ENCODE data around the gene TRAP1.
A peak's percentile ranks its signal among the peaks of the same experiment; 100 is the strongest.

TRAP1 gene

DNA sequence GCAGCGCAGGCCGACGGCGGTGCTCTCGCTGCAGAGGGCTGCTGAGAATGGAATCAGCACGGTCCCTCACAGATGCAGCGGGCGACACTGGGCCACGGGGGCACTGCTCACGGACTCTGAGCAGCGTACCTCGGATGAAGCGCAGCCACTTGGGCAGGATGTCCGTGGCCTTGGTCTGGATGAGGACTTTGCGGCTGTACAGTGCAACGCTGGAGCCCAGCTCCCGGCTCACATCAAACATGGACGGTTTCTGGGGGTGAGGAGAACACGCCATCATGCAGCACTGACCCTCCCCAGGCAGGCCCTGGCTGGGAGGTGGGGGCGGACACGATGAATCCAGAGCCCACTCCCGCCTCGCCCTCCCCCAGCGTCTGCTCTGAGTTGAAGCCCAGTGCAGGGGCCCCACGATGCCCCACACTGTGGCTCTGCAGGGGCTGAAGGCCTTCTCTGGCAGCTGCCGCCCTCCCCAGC is 44.7 kb downstream of the TRAP1 start:
- TF ChIP-seq ZNF274 (IDR thresholded peaks at IDR 0.05; ENCODE audit: low read depth, low read length) (no peak), YY1 (IDR thresholded peaks at IDR 0.05; ENCODE audit: insufficient read depth, insufficient read length) (no peak), SUZ12 (IDR thresholded peaks at IDR 0.05; ENCODE audit: extremely low read depth, insufficient read depth, insufficient read length) (no peak)
- no peak for DNase-seq (ENCODE audit: low read depth, low spot score)
- H3K36me3 ChIP-seq (ENCODE audit: insufficient read depth, insufficient read length, low read length): peaks cover 84% of the 10 kb centered on the region

DNA sequence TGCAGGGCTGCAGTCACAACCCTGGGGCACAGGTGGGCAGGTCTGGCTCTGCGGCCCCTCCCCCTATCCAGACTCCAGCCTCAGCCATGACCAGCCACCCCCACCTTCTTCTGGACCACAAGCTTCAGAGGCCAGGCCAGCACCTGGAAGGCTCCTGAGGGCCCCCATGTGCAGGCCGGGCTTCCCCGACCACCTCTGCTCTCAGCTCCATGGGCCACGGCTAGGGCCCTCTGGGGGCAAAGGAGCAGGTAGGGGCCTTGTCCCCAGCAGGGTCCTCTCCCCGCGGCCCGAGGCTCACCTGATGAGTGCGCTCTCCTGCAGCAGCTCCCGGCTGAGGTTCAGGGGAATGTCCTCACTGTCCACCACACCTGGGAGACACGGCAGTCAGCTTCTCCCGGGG is 45.9 kb downstream of the TRAP1 start:
- Histone ChIP-seq H3K27me3 (ENCODE audit: insufficient read depth, insufficient read length) (no peaks in the 10 kb centered on the region), H3K9me3 (ENCODE audit: insufficient read depth, low read length) (no peaks in the 10 kb centered on the region), H3K9ac (ENCODE audit: insufficient read length, low read depth) (peak overlapping the region; percentile 45), H3K4me1 (ENCODE audit: insufficient read depth, insufficient read length) (peaks cover 6% of the 10 kb centered on the region), H3K36me3 (ENCODE audit: insufficient read depth, insufficient read length, low read length) (peaks cover 83% of the 10 kb centered on the region), H3K4me3 (ENCODE audit: insufficient read length, low read depth) (no peak overlapping the region)
- no peak for TF ChIP-seq SUZ12 (IDR thresholded peaks at IDR 0.05; ENCODE audit: extremely low read depth, insufficient read depth, insufficient read length)
- TF ChIP-seq YY1 (IDR thresholded peaks at IDR 0.05; ENCODE audit: insufficient read depth, insufficient read length): no peak
- no peak for TF ChIP-seq ZNF274 (IDR thresholded peaks at IDR 0.05; ENCODE audit: low read depth, low read length)
- DNase-seq (ENCODE audit: low read depth, low spot score): no peak

More for the DNA sequence above, 44.7 kb downstream of the TRAP1 start:
- H3K4me1 ChIP-seq (ENCODE audit: insufficient read depth, insufficient read length): peaks cover 6% of the 10 kb centered on the region
- H3K4me3 ChIP-seq (ENCODE audit: insufficient read length, low read depth): no peak overlapping the region
- no peaks in the 10 kb centered on the region for H3K9me3 ChIP-seq (ENCODE audit: insufficient read depth, low read length)
- H3K9ac ChIP-seq (ENCODE audit: insufficient read length, low read depth): no peak overlapping the region
- H3K27me3 ChIP-seq (ENCODE audit: insufficient read depth, insufficient read length): no peaks in the 10 kb centered on the region

DNA sequence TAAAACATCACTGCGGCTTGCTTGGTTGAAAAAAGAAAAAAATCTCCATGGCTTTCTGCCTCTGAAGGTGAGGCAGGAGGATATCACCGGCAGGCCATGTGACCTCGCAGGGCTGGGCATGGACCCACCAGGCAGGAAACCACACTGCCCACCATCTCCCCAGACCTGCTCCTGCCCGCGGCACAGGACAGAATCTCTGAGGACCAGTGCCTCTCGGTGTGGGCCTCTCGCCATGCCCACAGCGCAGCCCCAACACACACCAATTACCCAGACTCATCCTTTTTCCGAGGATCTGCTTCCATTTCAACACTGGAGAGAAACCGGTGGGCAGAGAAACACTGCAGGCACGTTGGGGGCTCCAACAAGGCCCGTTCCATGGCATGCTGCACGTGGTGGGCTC is 46.6 kb downstream of the TRAP1 start:
- Histone ChIP-seq H3K4me3 (ENCODE audit: insufficient read length, low read depth) (no peak overlapping the region), H3K4me1 (ENCODE audit: insufficient read depth, insufficient read length) (peaks cover 6% of the 10 kb centered on the region), H3K36me3 (ENCODE audit: insufficient read depth, insufficient read length, low read length) (peaks cover 82% of the 10 kb centered on the region), H3K27me3 (ENCODE audit: insufficient read depth, insufficient read length) (no peaks in the 10 kb centered on the region), H3K9ac (ENCODE audit: insufficient read length, low read depth) (no peak overlapping the region), H3K9me3 (ENCODE audit: insufficient read depth, low read length) (no peaks in the 10 kb centered on the region)
- TF ChIP-seq ZNF274 (IDR thresholded peaks at IDR 0.05; ENCODE audit: low read depth, low read length): no peak
- DNase-seq (ENCODE audit: low read depth, low spot score): no peak

DNA sequence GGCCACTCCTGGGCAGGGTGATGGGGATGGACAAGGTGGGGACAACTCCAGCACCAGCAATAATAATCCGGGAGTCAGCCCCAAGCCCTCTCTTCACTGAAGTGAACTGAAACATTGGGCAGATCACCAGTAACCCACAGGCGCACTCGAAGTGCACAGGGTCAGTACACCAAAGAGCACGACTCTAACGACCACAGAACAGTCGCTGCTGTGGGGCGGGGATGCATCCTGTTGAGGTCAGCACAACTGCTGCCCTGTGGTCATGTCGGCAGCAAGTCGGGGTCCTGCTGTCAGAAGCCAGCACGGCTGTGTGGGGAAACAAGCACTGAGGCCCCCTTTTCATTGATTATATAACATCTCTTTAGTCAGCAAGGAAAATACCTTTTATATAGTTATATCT is 48.2 kb downstream of the TRAP1 start:
- TF ChIP-seq SUZ12 (IDR thresholded peaks at IDR 0.05; ENCODE audit: extremely low read depth, insufficient read depth, insufficient read length) (no peak), ZNF274 (IDR thresholded peaks at IDR 0.05; ENCODE audit: low read depth, low read length) (no peak), YY1 (IDR thresholded peaks at IDR 0.05; ENCODE audit: insufficient read depth, insufficient read length) (no peak)
- Histone ChIP-seq H3K9me3 (ENCODE audit: insufficient read depth, low read length) (no peaks in the 10 kb centered on the region), H3K9ac (ENCODE audit: insufficient read length, low read depth) (no peak overlapping the region), H3K27me3 (ENCODE audit: insufficient read depth, insufficient read length) (no peaks in the 10 kb centered on the region), H3K4me3 (ENCODE audit: insufficient read length, low read depth) (no peak overlapping the region), H3K36me3 (ENCODE audit: insufficient read depth, insufficient read length, low read length) (peaks cover 82% of the 10 kb centered on the region), H3K4me1 (ENCODE audit: insufficient read depth, insufficient read length) (no peaks in the 10 kb centered on the region)
- DNase-seq (ENCODE audit: low read depth, low spot score): no peak

DNA sequence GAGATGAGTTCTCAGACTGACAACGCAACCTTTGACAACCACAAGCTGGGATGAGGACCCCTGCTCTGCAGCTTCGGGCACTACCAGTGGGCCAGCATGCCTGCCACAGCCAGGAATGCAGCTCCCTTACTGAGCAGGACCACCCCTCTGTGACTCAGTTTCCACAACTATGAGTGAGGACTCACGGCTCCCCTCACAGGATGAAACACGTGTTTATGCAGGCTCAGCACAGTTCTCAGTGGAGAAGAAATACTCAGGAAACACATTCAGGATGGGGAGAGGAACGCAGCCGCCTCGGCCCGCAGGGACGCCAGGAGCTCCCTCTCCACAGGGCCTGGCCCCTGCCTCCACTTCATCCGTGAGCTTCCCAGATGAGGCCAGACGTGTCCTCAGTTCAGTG is 48.7 kb downstream of the TRAP1 start:
- Histone ChIP-seq H3K9ac (ENCODE audit: insufficient read length, low read depth) (no peak overlapping the region), H3K9me3 (ENCODE audit: insufficient read depth, low read length) (no peaks in the 10 kb centered on the region), H3K27me3 (ENCODE audit: insufficient read depth, insufficient read length) (no peaks in the 10 kb centered on the region), H3K36me3 (ENCODE audit: insufficient read depth, insufficient read length, low read length) (peaks cover 78% of the 10 kb centered on the region), H3K4me1 (ENCODE audit: insufficient read depth, insufficient read length) (no peaks in the 10 kb centered on the region), H3K4me3 (ENCODE audit: insufficient read length, low read depth) (no peak overlapping the region)
- TF ChIP-seq ZNF274 (IDR thresholded peaks at IDR 0.05; ENCODE audit: low read depth, low read length): 0 out of 2 replicates have a peak, but pooled peaks have one; percentile 30
- no peak for TF ChIP-seq YY1 (IDR thresholded peaks at IDR 0.05; ENCODE audit: insufficient read depth, insufficient read length)
- no peak for DNase-seq (ENCODE audit: low read depth, low spot score)

DNA sequence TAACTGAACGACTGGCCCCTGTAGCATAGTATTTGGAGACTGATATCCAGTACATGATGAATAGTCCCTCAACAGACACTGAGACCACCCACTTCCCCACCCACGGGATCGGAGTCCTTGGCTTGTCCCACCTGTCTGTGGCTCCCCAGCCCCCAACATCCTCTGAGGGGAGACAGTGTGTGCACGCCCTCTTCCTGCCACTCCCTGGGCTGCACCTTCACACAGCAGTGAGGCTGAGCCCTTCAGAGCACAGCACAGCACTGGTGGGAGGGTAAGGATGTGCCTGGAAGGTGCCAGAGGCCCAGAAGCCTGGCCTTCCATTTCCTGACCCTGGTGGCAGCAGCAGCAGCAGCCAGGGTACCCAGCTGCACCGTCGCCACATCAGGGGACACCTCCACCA is 51.8 kb downstream of the TRAP1 start:
- H3K27me3 ChIP-seq (ENCODE audit: insufficient read depth, insufficient read length): no peaks in the 10 kb centered on the region
- no peak overlapping the region for H3K4me3 ChIP-seq (ENCODE audit: insufficient read length, low read depth)
- no peak for DNase-seq (ENCODE audit: low read depth, low spot score)
- no peaks in the 10 kb centered on the region for H3K9me3 ChIP-seq (ENCODE audit: insufficient read depth, low read length)
- no peak overlapping the region for H3K9ac ChIP-seq (ENCODE audit: insufficient read length, low read depth)
- no peaks in the 10 kb centered on the region for H3K4me1 ChIP-seq (ENCODE audit: insufficient read depth, insufficient read length)
- peaks cover 77% of the 10 kb centered on the region for H3K36me3 ChIP-seq (ENCODE audit: insufficient read depth, insufficient read length, low read length)
- TF ChIP-seq ZNF274 (IDR thresholded peaks at IDR 0.05; ENCODE audit: low read depth, low read length): no peak
- no peak for TF ChIP-seq SUZ12 (IDR thresholded peaks at IDR 0.05; ENCODE audit: extremely low read depth, insufficient read depth, insufficient read length)

DNA sequence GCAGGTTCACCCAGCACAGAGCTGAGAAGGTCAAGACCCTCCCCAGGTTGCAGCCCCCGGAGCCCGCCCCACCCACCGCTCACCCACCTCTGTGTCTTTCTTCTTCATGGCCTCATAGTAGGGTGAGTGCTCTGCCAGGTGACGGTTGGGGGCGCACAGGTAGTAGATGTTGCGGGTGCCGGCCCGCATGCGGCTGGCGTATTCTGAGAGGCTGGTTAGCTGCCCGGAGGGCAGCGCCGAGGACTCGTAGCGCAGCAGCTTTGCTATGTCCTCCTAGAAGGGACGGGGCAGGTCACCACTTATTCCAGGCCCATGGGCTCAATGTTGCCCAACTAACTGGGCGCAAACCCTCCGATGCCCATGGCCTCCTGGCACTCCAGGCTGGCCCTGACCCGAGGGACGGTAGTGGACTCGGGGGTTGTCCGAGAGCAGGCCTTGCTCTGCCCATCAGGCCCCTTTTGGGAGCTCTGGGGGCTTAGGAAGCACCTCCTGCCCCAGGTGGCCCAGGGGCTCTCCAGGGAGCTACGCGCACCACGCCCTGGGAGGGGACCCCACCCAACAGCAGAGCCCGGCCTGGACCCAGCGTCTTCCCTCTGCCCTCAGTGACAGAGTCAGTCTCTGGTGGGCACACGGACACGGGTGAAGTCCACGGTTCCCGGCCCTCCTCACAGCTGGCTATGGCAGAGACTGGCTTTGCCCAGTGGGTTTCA is 53.0 kb downstream of the TRAP1 start:
- Histone ChIP-seq H3K9ac (ENCODE audit: insufficient read length, low read depth) (no peak overlapping the region), H3K4me1 (ENCODE audit: insufficient read depth, insufficient read length) (no peaks in the 10 kb centered on the region), H3K27me3 (ENCODE audit: insufficient read depth, insufficient read length) (no peaks in the 10 kb centered on the region), H3K4me3 (ENCODE audit: insufficient read length, low read depth) (no peak overlapping the region), H3K36me3 (ENCODE audit: insufficient read depth, insufficient read length, low read length) (peaks cover 83% of the 10 kb centered on the region), H3K9me3 (ENCODE audit: insufficient read depth, low read length) (no peaks in the 10 kb centered on the region)
- DNase-seq (ENCODE audit: low read depth, low spot score): no peak
- TF ChIP-seq ZNF274 (IDR thresholded peaks at IDR 0.05; ENCODE audit: low read depth, low read length) (no peak), YY1 (IDR thresholded peaks at IDR 0.05; ENCODE audit: insufficient read depth, insufficient read length) (no peak), SUZ12 (IDR thresholded peaks at IDR 0.05; ENCODE audit: extremely low read depth, insufficient read depth, insufficient read length) (no peak)
